NCI-H510A treated with DMSO at 0.1 percent for 48 hours (cell line): ENCODE measurements around the gene HNRNPDL.
A peak's percentile ranks its signal among the peaks of the same experiment; 100 is the strongest.
"Not testable (repeated sequence)": the region's sequence is repeated elsewhere in the genome, so short reads cannot be mapped to it uniquely, and the experiment has no call there.

Source experiments
- DNase-seq: peaks from one replicate; lab custom pipeline; 2025; lab: John Stamatoyannopoulos, UW

The HNRNPDL gene

DNA sequence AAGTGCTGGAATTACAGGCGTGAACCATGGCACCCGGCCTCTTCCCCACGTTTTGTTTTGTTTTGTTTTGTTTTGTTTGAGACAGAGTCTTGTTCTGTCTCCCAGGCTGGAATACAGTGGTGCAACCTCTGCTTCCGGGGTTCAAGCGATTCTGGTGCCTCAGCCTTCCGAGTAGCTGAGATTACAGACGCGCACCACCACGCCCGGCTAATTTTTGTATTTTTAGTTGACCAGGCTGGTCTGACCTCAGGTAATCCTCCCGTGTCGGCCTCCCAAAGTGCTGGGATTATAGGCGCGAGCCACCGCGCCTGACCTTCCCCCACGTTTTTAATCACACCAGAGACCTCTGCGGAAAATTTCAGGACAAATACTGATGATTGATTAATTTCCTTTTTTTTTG, 2.3 kb upstream of the HNRNPDL start:
- no peak for DNase-seq

DNA sequence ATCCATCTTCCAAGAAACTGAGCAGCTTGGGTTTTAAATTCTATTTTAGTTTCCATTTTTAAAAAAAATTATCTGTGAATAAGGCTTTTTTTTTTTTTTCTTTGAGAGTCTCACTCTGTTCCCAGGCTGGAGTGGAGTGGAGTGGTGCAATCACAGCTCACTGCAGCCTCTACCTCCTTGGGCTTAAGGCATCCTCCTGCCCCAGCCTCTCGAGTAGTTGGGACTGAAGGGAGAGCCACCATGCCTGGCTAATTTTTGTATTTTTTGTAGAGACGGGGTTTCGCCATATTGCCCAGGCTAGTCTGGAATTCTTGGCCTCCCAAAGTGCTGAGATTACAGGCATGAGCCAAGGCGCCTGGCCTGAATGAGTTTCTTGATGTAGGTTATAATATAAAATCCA, 1.6 kb upstream of the HNRNPDL start:
- DNase-seq, result no peak

DNA sequence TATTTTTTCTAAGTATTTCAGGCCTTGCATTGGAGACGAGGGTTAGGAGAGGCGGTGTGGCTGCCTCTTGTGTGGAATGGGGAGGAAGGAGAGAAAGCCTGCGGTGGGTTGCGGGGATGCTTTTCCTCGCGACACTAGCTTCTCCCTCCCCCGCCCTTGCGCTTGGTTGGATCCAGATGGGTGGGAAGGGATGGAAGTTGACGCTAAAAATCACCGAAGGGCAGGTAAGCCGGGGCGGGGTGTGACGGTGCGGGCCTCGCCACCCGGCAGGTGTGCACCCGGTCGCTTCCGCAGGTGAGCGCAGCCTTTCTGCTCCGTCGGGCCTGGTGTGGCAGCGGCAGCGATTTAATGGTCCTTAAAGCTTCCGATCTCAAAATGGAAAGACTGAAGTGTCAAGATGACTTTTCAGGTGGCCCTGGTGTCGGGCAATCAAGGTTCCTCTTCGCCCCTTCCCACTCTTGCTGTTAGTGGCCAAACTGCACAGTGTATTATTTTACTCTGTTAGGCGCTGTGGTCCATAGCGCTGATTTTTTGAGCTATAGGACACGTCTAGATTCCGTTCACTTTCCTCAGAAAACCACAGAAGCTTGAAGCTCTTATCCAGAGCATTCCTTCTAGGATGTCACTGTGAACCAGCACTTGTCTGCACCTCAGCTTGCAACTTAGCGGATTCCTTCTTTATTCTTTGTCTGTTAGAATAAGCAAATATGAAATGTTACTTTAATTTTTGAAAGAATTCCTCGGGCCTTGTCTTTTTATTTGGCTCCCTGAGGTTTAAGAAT, 893 bp upstream of the HNRNPDL start:
- DNase-seq, result peak; percentile 62

DNA sequence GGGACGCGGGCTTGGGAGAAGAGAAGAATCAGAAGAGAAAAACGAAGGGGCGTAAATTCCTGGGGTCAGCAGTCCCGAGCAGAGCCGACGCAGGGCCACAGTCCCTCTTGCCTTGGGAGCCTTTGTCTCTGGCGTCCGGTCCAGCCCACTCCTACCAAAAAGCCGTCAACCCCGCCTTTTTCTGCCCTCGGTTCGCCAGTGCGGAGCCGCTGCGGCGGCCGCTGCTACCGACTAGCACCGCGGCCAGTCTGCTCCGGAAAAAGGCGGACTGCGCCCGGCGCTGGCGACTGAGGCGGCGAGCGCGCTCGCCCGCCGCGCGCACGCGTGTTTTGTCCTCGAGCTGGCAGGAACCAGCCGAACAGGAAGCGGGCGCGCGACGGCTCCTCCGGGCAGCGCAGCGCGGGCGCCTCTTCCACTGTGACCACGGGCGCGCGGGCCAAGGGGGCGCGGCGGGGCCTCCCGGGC, 502 bp downstream of the HNRNPDL start:
- no peak for DNase-seq

DNA sequence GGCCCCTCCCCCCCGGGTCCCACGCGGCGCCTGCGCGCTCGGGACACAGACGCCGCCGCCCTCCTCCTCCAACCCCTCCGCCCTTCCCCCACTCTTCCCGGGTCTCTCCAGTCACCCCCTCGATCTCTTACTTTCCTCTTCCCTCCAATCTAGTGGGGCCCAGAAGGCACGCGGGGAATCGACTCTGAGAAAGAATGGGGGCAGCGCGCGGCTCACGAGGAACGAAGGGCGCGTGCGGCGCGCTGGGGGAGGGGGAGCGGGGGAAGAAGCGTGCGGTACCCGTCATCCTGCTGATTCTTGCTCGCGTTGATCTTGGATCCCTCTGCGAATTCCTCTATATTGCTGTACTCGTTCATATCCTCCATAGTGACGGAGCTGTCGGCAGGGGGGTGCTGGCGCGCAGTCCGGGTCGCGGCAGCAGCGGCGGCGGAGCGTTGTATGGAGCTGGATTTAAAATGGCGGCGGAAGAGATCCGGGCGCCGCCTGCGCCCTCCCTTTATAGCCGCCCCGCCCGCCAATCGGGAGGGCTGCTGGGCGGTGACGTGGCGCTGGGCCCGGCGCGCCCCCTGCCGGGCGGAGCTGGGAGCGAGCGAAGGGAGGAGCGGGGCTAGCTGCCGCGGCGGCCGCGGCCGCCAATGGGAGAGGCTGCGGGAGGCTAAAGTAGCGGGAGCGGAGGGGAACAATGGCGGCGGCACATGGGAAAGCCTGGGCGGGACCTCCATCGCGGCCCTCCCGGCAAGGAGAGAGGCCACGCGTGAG, 1.1 kb downstream of the HNRNPDL start:
- DNase-seq, result peak; percentile 88

DNA sequence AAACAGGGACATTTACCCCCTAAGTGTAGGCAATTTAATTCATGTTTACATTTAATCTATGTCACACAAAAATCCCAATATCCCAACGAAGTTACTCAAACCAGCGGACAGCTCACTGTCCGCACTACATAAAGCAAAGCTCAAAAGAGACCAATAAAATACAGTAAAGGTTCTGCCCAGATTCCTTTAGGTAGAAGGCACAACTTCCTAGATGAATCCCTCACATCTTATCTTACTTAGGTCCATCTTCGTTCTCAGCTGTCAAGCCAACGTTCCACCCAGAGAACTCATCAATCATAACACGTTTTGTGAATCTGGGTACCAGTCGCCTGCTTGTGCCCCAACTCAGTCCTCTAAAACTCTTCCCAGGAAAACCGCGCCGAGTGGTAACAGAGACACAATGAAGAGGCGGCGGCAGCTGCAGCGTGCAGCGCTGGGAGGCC, 1.7 kb downstream of the HNRNPDL start:
- no peak for DNase-seq

DNA sequence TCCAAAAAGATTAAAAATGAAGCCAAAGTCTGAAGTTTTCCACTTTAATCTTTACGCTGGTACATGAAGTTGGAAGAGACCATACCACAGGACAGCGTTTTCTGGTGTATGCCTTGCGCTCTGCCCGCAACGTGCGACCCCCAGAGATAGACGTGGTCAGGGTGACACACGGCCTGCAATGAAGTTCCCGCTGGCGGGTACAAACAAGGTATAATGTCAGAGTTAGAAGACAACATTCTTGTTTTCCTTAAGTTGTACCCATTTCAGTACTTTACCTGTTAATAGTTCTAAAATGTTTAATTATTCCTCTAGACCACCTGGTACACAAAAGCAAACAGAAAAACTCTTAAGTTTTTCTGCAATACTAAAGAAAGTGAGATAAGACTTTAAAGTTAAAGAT, 4.8 kb downstream of the HNRNPDL start:
- DNase-seq, result no peak

DNA sequence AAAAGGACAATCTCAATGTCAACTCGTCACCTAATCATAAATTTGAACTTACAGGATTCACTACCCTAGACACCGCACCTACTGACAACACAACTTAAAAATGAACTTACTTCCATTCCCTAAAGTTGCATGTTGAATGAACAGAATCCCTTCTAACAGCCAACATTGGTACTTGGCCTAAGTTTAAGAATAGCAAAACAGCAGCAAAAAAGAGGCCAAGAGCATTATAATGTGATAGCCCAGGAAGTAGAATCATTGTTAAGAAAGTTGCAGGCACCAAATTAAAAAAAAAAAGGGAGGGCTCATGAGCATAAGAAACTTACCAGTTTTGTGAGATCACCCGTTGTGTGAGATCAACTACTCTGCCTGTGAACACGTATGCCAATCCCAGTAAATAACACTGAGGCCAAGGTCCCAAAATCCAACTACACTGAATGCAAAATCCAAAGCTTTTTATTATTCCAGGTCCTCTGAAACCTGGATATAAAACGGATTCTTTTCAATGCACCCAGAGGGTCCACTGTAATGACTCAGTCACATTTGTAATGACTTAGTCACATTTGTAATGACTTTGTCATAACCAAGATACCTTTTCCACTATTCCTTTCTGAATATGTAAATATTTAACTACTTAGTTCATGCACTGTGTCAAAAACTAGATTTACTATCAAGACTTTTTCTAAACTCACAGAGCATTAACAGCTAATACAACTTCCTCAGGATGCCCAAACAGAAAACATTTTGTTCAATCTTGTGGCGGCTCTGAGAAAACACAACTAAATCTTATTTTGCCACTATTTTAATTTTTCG, 6.8 kb downstream of the HNRNPDL start:
- no peak for DNase-seq

DNA sequence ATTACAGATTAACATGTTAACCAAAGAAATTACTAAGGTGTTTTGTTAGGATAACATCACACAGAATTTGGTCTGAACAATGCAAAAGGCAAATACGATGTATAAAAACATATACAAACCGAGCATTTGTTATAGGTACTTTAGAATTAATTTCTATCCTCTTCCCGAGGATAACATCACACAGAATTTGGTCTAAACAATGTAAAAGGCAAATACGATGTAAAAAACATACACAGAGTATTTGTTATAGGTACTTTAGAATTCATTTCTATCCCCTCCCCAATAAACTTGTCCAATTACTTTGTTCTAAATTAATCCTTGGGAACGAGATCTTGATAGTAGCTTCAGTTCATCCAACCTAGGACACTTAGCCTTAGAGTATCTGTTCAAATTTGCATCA, 7.6 kb downstream of the HNRNPDL start:
- no peak for DNase-seq

DNA sequence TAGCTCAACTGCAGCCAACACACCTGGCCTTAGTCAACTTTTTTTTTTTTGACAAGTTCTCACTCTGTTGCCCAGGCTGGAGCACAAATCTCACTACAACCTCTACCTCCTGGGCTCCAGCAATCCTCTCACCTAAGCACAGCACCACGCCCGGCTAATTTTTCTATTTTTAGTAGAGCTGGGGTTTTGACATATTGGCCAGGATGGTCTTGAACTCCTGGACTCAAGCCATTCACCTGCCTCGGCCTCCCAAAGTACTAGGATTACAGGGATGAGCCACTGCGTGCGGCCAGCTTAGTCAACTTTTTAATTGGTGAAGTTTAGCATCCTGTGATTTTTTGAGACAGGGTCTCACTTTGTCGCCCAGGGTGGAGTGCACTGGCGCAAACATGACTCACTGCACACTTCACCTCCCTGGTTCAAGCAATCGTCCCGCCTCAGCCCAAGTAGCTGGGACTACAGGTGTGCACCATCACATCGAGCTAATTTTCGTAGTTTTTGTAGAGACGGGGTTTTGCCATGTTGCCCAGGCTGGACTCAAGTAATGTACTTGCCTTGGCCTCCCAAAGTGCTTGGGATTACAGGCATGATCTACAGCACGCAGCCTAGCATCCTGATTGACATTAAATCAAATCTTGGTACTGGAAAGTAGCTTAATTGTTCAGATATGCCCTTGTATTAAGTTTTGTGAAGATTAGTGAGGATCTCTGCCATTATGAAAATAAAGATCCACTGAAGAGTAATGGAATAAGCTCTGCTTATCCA, 8.3 kb downstream of the HNRNPDL start:
- DNase-seq, result no peak

DNA sequence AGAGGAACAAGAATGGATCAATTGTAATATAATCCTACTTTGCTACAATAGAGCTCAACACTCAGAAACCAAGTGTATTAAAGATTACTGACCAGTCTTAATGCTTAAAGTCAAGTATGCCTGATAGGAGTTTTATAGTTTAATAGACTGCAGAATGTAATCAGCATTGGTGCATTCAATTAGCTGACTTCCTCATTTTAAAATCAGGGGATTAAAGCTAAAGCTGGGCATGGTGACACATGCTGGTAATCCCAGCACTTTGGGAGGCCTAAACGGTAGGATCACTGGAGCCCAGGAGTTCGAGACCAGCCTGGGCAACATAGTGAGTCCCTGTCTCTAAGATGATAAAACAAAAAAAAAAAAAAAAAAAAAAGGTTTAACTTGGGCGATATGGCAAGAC, 10.8 kb downstream of the HNRNPDL start:
- DNase-seq, result no peak

DNA sequence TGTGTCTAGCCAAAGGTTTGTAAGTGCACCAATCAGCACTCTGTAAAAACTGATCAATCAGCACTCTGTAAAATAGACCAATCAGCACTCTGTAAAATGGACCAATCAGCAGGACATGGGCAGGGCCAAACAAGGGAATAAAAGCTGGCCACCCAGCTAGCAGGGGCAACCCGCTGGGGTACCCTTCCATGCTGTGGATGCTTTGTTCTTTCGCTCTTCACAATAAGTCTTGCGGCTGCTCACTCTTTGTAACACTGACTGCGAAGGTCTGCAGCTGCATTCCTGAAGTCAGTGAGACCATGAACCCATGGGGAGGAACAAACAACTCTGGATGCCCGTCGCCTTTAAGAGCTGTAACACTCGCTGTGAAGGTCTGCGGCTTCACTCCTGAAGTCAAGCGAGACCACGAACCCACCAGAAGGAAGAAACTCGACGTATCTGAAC, 14.3 kb downstream of the HNRNPDL start:
- DNase-seq, result no peak

DNA sequence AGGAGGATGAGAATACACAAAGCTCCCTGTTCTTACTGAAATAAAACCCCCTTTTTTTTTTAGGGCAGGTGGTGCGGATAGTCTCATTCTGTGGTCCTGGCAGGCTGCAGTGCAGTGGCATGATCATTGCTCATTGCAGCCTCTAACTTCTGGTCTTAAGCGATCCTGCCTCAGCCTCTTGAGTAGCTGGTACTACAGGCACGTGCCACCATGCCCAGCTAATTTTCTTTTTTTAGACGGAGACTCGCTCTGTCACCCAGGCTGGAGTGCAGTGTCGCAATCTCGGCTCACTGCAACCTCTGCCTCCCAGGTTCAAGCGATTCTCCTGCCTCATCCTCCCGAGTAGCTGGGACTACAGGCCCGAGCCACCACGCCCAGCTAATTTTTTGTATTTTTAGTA, 15.2 kb downstream of the HNRNPDL start:
- DNase-seq, result not testable (repeated sequence)

DNA sequence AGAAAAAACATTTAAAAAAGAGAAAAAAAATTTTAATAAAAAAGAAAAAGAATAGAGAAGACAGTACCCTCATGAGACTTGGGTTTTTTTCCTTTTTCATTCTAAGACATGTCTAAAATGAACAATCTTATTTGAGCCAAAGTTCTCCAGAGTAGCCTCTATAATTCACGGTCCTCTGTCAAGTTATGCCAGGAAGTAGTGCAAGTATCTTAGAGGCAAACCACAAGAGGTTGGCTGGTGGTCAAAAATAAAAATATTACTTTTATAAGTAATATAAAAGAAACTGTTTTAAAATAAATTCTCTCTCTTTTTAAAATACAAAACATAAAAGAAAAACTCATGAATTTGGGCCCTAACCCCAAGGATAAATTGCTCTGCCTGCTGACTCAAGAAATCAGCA, 26.5 kb downstream of the HNRNPDL start:
- DNase-seq, result no peak

DNA sequence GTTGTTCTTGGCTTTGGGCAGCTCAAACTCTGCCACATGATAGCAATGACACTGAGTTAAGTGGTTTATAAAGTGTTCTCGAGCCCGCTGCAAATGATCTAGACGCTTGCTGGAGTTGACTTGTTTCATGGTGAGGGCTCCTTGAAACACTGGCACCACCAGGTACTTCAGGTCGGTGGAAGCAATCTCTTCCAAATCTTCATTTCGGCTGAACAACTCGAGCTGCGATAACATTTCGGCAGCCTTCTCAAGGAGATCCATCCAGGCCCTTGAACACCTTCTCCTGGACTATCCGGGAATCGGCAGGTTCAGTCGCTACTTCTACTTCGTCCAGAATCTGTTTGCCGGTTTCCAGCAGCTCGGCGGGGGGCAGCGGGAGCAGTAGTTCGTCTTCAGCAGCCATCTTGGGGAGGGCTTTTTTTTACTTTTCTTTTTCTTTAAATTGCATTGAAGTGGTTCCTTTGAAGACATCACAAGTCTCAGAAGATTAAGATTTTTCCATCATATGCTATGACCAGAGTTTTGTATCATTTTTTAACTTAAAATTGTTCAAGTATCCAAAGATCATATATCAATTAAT, 28.0 kb downstream of the HNRNPDL start:
- DNase-seq, result peak; percentile 34

DNA sequence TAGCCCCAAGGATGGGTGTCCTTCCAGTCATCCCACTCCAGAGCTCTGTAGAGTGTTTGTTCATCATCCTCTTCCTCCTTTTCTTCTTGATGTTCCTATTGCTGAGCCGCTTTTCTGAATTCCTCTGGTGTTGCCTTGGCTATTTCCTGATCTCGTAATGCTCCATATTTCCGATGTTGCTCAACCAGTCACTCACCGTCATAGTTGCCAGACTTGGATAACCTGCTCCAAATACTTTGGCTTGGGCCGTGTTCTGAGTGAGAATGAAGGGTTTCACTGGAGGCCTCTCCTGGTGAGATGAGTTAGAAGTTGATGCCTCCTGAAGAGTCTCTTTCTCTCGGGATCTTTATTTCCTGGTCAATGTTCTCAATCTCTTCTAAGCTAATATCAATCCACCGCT, 28.7 kb downstream of the HNRNPDL start:
- no peak for DNase-seq

DNA sequence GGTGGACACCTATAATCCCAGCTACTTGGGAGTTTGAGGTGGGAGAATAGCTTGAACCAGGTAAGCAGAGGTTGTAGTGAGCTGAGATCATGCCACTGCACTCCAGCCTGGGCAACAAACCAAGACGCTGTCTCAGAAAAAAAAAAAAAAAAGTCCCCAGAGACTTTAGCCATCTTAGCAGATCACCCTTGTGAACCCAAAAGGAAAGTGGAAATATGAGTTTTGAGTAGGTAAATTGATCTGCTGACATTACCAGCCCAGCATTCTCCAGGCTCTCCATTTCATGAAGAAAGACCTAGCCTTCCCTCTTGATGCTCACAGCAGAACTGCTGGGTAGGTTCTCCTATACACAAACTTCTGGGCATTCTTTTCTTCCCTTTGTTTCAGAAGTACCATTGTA, 32.0 kb downstream of the HNRNPDL start:
- DNase-seq, result no peak

DNA sequence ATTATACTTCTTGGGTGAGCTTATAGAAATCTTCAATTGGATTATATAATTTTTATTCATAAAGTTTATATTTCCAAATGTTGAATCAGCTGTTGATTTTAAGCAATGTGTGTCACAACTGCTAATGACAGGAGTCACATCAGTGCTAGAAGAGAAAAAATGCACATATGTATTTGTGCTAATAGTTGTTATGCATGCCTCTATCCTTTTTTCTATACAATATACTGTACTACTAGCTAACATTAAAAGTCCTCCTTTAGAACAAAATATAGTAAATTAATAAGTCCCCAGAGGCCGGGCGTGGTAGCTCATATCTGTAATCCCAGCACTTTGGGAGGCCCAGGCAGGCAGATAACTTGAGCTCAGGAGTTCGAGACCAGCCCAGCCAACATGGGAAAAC, 32.7 kb downstream of the HNRNPDL start:
- no peak for DNase-seq

DNA sequence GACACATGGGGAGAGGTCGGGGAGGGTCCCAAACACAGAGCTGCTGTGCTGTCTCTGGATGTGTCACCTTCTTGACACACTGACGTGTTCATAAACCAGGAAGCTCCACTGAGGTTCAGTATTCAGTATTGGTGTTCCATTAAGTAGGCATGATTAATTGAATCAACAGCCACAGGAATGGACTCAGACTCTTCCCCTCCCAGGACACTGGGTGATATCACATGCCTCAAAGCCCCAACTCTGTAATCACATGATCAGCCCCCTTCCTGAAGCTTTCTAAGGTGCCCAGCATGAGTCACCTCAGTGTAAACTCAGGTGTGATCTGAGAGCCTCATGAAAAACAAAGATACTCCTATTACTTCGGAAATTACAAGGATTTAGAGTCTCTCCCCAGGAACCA, 35.4 kb downstream of the HNRNPDL start:
- no peak for DNase-seq

DNA sequence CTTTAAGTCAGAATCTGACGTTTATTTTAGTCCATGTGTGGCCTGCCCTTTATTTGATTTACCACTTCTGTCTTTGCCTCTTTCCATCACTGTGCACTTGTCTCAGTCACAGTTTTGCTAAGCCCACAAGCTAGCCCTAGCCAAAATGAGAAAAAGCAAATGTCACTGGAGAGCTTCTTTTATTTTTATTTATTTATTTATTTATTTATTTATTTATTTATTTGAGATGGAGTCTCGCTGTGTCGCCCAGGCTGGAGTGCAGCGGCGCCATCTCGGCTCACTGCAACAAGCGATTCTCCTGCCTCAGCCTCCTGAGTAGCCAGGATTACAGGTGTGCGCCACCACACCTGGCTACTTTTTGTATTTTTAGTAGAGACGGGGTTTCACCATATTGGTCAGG, 40.2 kb downstream of the HNRNPDL start:
- DNase-seq, result not testable (repeated sequence)

DNA sequence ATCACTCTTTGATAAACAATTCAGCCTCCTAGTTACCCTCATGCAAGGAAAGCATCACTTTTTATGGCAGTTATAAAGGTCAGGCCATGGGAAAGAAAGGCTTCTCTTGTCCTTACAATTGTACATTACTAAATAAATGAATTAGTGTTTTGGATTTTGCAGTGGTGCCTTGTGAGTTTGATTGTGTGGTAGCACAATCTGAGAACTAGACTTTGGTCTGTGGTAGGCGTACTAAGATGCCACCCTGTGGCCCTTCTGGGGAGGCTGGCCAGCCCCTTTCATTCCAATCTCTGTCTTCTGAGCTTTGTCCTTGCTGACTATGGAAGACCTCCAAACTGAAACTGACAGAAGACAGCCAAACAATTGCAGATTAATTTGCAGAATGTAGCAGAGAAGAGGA, 41.9 kb downstream of the HNRNPDL start:
- no peak for DNase-seq
